ENCODE data around the gene NCAM2.

DNA sequence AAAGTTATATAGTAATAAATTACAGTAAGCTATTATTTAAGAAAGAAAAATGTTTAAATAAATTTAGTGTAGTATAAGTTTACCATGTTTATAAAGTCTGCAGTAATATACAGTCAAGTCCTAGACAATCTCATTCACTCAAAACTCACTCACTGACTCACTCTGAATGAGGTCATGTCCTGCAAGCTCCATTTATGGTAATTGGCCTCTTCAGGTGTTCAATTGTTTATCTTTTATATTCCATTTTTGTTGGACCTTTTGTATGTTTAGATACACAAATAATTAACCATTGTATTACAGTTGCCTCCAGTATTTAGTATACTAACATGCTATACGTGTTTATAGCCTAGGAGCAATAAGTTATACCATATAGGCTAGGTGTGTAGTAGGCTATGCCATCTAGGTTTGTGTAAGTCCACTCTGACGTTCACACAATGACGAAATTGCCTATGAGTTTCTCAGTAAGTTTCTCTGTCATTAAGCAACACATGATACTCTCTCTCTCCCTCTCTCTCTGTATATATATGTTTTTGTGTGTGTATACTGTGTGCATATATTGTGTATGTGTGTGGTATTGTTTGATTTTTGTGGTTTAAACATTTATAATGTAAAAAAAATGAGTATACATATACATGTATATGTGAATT is 161.2 kb downstream of the NCAM2 start:
- TF ChIP-seq, protein P1, sequence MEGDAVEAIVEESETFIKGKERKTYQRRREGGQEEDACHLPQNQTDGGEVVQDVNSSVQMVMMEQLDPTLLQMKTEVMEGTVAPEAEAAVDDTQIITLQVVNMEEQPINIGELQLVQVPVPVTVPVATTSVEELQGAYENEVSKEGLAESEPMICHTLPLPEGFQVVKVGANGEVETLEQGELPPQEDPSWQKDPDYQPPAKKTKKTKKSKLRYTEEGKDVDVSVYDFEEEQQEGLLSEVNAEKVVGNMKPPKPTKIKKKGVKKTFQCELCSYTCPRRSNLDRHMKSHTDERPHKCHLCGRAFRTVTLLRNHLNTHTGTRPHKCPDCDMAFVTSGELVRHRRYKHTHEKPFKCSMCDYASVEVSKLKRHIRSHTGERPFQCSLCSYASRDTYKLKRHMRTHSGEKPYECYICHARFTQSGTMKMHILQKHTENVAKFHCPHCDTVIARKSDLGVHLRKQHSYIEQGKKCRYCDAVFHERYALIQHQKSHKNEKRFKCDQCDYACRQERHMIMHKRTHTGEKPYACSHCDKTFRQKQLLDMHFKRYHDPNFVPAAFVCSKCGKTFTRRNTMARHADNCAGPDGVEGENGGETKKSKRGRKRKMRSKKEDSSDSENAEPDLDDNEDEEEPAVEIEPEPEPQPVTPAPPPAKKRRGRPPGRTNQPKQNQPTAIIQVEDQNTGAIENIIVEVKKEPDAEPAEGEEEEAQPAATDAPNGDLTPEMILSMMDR (IDR thresholded peaks at IDR 0.05) = no peak
- no peak for TF ChIP-seq EZH2 (IDR thresholded peaks at IDR 0.05; ENCODE audit: borderline replicate concordance, insufficient read depth, low read depth, low read length, poor library complexity, severe bottlenecking)
